ENCODE measurements around the gene FAM168B.

The FAM168B gene

GRCh38 chr2:131036696-131037397 lies 56.4 kb downstream of the FAM168B start:
- no peak for DNase-seq
- H3K4me1 ChIP-seq (ENCODE audit: low read length), result no peaks in the 10 kb centered on the region
- no peaks in the 10 kb centered on the region for H3K9me2 ChIP-seq (replicated peaks; ENCODE audit: insufficient read depth, low read length)
- no peak overlapping the region for H3K4me3 ChIP-seq (ENCODE audit: low read length)
- H3K27ac ChIP-seq (ENCODE audit: low read length), result no peak overlapping the region
- H3K27me3 ChIP-seq (replicated peaks; ENCODE audit: insufficient read depth, low read length), result no peaks in the 10 kb centered on the region
- no peak overlapping the region for H2AFZ ChIP-seq (ENCODE audit: low read length)
- no peaks in the 10 kb centered on the region for H3K79me2 ChIP-seq (ENCODE audit: low read length)
- TF ChIP-seq CTCF (IDR thresholded peaks at IDR 0.05; ENCODE audit: low read length) (no peak), EZH2 (optimal IDR thresholded peaks at IDR 0.05; ENCODE audit: low read depth, low read length) (no peak), EZH2phosphoT487 (IDR thresholded peaks at IDR 0.05; ENCODE audit: low read length) (no peak)
- H3K4me2 ChIP-seq (ENCODE audit: low read depth, low read length), result no peak overlapping the region
- no peaks in the 10 kb centered on the region for H3K9me3 ChIP-seq (replicated peaks; ENCODE audit: insufficient read depth, low read length)
- no peaks in the 10 kb centered on the region for H4K20me1 ChIP-seq (ENCODE audit: insufficient read depth, low read length)
- no peaks in the 10 kb centered on the region for H3F3A ChIP-seq (ENCODE audit: insufficient read depth, low read length)
- no peak overlapping the region for H3K9ac ChIP-seq (ENCODE audit: low read length)
- no peaks in the 10 kb centered on the region for H3K36me3 ChIP-seq (replicated peaks; ENCODE audit: insufficient read depth, low read length)

- Histone ChIP-seq H3K9me2 (replicated peaks; ENCODE audit: insufficient read depth, low read length) (no peaks in the 10 kb centered on the region), H3K4me1 (ENCODE audit: low read length) (no peaks in the 10 kb centered on the region), H3K36me3 (replicated peaks; ENCODE audit: insufficient read depth, low read length) (no peaks in the 10 kb centered on the region), H3F3A (ENCODE audit: insufficient read depth, low read length) (no peaks in the 10 kb centered on the region), H3K27ac (ENCODE audit: low read length) (no peak overlapping the region), H2AFZ (ENCODE audit: low read length) (no peak overlapping the region), H4K20me1 (ENCODE audit: insufficient read depth, low read length) (no peaks in the 10 kb centered on the region), H3K4me3 (ENCODE audit: low read length) (no peak overlapping the region), H3K4me2 (ENCODE audit: low read depth, low read length) (no peak overlapping the region), H3K79me2 (ENCODE audit: low read length) (no peaks in the 10 kb centered on the region), H3K9me3 (replicated peaks; ENCODE audit: insufficient read depth, low read length) (no peaks in the 10 kb centered on the region), H3K9ac (ENCODE audit: low read length) (no peak overlapping the region), H3K27me3 (replicated peaks; ENCODE audit: insufficient read depth, low read length) (no peaks in the 10 kb centered on the region)
- no peak for TF ChIP-seq EZH2phosphoT487 (IDR thresholded peaks at IDR 0.05; ENCODE audit: low read length)
- no peak for TF ChIP-seq EZH2 (optimal IDR thresholded peaks at IDR 0.05; ENCODE audit: low read depth, low read length)
- no peak for TF ChIP-seq CTCF (IDR thresholded peaks at IDR 0.05; ENCODE audit: low read length)
- DNase-seq, result no peak
Measured at GRCh38 chr2:131036269-131036668, 57.0 kb downstream of the FAM168B start.

GRCh38 chr2:131035826-131036231 lies 57.4 kb downstream of the FAM168B start:
- H3F3A ChIP-seq (ENCODE audit: insufficient read depth, low read length), result no peaks in the 10 kb centered on the region
- H4K20me1 ChIP-seq (ENCODE audit: insufficient read depth, low read length), result no peaks in the 10 kb centered on the region
- no peaks in the 10 kb centered on the region for H3K36me3 ChIP-seq (replicated peaks; ENCODE audit: insufficient read depth, low read length)
- DNase-seq, result no peak
- H3K27me3 ChIP-seq (replicated peaks; ENCODE audit: insufficient read depth, low read length), result no peaks in the 10 kb centered on the region
- H3K27ac ChIP-seq (ENCODE audit: low read length), result no peak overlapping the region
- H3K9me3 ChIP-seq (replicated peaks; ENCODE audit: insufficient read depth, low read length), result no peaks in the 10 kb centered on the region
- no peak overlapping the region for H2AFZ ChIP-seq (ENCODE audit: low read length)
- H3K79me2 ChIP-seq (ENCODE audit: low read length), result no peaks in the 10 kb centered on the region
- TF ChIP-seq EZH2phosphoT487 (IDR thresholded peaks at IDR 0.05; ENCODE audit: low read length) (no peak), CTCF (IDR thresholded peaks at IDR 0.05; ENCODE audit: low read length) (no peak), EZH2 (optimal IDR thresholded peaks at IDR 0.05; ENCODE audit: low read depth, low read length) (no peak)
- no peaks in the 10 kb centered on the region for H3K4me1 ChIP-seq (ENCODE audit: low read length)
- no peaks in the 10 kb centered on the region for H3K9me2 ChIP-seq (replicated peaks; ENCODE audit: insufficient read depth, low read length)
- H3K4me2 ChIP-seq (ENCODE audit: low read depth, low read length), result no peak overlapping the region
- H3K9ac ChIP-seq (ENCODE audit: low read length), result no peak overlapping the region
- H3K4me3 ChIP-seq (ENCODE audit: low read length), result no peak overlapping the region

Data from MM.1S (cell line).